Body of pancreas (tissue), 4 donors: ENCODE measurements around the gene SPATA31E1. TPM values are rescaled to one million over a fixed set of nuclear protein-coding genes. Genes with fewer than 3 reads are reported as not detected.
"Not testable (repeated sequence)": the region's sequence is repeated elsewhere in the genome, so short reads cannot be mapped to it uniquely, and the experiment has no call there.

ENCODE experiments used
- ATAC-seq: fragments of 150-250 bp; one replicate; pipeline ENCODE4 v1.9.1; 2016
- DNase-seq, 4 donors: peaks; one replicate each; pipeline ENCODE4 v3.0.0-alpha.2; 2019
- H3K27ac ChIP-seq, 4 donors: fragments of 200-600 bp; sonication (generic); 1 replicate in 3 of 4; 2 replicates in 1 of 4; pipeline versions ENCODE4 v1.5.1 to v1.6.1; 2016 to 2019; ENCODE audit warnings: mild to moderate bottlenecking in 1 of 4, mixed read lengths in 1 of 4, moderate library complexity in 1 of 4
- H3K27me3 ChIP-seq, 2 donors: fragments of 200-600 bp; sonication (generic); one replicate each; pipeline ENCODE4 v1.6.0; 2016; ENCODE audit warnings: mild to moderate bottlenecking in 1 of 2
- H3K36me3 ChIP-seq, 2 donors: fragments of 200-600 bp; sonication (generic); replicated peaks in 1 of 2; 2 replicates each; pipeline ENCODE4 v1.5.1; 2016; ENCODE audit warnings: low read depth in 2 of 2; ENCODE audit not compliant: insufficient read depth in 1 of 2
- H3K4me1 ChIP-seq: fragments of 200-600 bp; sonication (generic); one replicate; pipeline ENCODE4 v1.6.0; 2016
- H3K4me3 ChIP-seq, 2 donors: fragments of 200-600 bp; sonication (generic); 1 replicate in 1 of 2; 2 replicates in 1 of 2; pipeline ENCODE4 v1.5.1; 2016 to 2019
- H3K9me3 ChIP-seq, 3 donors: fragments of 200-600 bp; sonication (generic); 1 replicate in 2 of 3; 2 replicates in 1 of 3; pipeline ENCODE4 v1.5.1; 2016
- POLR2A ChIP-seq, 3 donors: fragments of 450-650 bp; IDR thresholded peaks; one replicate each; pipeline ENCODE4 v1.6.1; 2016; ENCODE audit warnings: antibody characterized with exemption in 3 of 3, mild to moderate bottlenecking in 2 of 3
- WGBS, 2 donors: methylation state at CpG; one replicate each; pipeline ENCODE4 v1.1.5; 2017; 5-methylcytosine and 5-hydroxymethylcytosine counted together
- intact Hi-C: fragments of 100-400 bp; cut with DNase I; formaldehyde crosslinking; loops from one replicate; pipeline ENCODE4 v1.15.1; 2023
- total RNA-seq, 2 donors: library from RNA; depleted of rRNA; stranded (reverse); fragments of >200 nt; gene quantifications; one replicate each; pipeline ENCODE4 v1.1.0, GENCODE V29; 2016
- TF ChIP-seq, protein P1 (sequence below), 7 experiments: fragments of 450-650 bp in 4 of 7; fragments of 200-600 bp in 3 of 7; sonication (generic) in 3 of 7; IDR thresholded peaks; one replicate each; pipeline ENCODE4 v1.5.1; 2016 to 2019; ENCODE audit warnings: antibody characterized with exemption in 7 of 7

SPATA31E1 gene
- total RNA-seq, 2 donors from 2014 or later: not detected

DNA sequence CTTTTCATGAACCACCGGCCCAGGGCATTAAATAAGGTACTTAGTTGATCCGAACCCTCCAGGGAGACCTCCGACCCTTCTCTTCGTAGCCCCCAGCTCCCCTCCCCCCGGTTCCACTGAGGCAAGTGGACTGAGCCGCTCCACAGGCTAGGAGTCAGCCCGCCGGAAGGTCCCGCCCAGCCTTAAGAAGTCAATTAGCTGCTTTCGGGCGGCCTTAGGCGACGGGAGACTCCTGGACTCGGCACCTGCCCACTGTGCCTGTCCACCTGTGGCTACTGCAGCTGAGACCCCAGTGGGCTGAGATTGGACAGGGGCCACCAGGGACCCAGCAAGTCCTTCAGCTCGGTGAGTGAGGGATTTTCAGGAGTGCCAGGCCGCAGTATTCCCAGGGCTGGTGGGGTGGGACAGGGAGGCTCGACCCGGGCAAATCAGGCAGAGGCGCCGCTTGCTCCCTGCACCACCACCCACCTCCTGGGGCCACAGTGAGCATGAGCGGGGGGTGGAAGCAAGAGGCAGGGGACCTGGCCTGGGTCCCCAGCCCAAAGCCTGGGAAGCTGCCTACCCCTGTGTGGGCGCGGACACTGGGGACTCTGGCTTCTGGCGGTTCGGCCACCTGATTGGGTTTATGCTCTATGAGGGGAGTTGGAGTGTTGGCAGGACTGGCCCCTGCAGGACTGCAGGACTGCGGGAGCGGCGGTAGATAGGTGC lies 39.6 kb upstream of the SPATA31E1 start:
- no peaks in the 10 kb centered on the region for H3K4me1 ChIP-seq
- TF ChIP-seq, protein P1, sequence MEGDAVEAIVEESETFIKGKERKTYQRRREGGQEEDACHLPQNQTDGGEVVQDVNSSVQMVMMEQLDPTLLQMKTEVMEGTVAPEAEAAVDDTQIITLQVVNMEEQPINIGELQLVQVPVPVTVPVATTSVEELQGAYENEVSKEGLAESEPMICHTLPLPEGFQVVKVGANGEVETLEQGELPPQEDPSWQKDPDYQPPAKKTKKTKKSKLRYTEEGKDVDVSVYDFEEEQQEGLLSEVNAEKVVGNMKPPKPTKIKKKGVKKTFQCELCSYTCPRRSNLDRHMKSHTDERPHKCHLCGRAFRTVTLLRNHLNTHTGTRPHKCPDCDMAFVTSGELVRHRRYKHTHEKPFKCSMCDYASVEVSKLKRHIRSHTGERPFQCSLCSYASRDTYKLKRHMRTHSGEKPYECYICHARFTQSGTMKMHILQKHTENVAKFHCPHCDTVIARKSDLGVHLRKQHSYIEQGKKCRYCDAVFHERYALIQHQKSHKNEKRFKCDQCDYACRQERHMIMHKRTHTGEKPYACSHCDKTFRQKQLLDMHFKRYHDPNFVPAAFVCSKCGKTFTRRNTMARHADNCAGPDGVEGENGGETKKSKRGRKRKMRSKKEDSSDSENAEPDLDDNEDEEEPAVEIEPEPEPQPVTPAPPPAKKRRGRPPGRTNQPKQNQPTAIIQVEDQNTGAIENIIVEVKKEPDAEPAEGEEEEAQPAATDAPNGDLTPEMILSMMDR (IDR thresholded peaks at IDR 0.05): no peak
- no peak for TF ChIP-seq POLR2A (IDR thresholded peaks at IDR 0.05)
- no peaks in the 10 kb centered on the region for H3K36me3 ChIP-seq
- 92 to 99% methylated on average over 12 to 28 of the region's 28 CpGs for WGBS, 2 donors
- H3K27ac ChIP-seq: no peak overlapping the region
- no peak overlapping the region for H3K4me3 ChIP-seq
- intact Hi-C loops: no loop called here
- no peaks in the 10 kb centered on the region for H3K9me3 ChIP-seq
- ATAC-seq: no peak
- DNase-seq: no peak
- no peaks in the 10 kb centered on the region for H3K27me3 ChIP-seq

DNA sequence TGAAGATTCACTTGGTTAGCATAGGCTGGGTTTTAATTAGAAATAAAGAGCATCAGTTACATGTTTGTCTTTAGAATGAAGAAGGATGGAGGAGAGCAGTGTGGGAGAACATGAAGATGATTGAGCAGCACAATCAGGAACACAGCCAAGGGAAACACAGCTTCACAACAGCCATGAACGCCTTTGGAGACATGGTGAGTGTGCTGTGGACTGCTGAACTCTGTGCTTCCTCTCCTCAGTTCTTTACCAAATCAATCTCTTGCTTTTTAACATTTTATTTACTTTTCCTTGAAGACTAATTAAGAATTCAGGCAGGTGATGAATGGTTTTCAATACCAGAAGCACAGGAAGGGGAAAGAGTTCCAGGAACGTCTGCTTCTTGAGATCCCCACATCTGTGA lies 38.2 kb upstream of the SPATA31E1 start:
- no peaks in the 10 kb centered on the region for H3K4me1 ChIP-seq
- H3K27ac ChIP-seq: no peak overlapping the region
- H3K36me3 ChIP-seq: no peaks in the 10 kb centered on the region
- ATAC-seq (no peak), DNase-seq (no peak)
- TF ChIP-seq, protein P1 (IDR thresholded peaks at IDR 0.05): no peak
- TF ChIP-seq POLR2A (IDR thresholded peaks at IDR 0.05): no peak
- H3K4me3 ChIP-seq: no peak overlapping the region
- H3K27me3 ChIP-seq: no peaks in the 10 kb centered on the region
- 20 to 36% methylated on average over 2 of the region's 2 CpGs for WGBS, 2 donors
- intact Hi-C loops: no loop called here
- H3K9me3 ChIP-seq: no peaks in the 10 kb centered on the region

DNA sequence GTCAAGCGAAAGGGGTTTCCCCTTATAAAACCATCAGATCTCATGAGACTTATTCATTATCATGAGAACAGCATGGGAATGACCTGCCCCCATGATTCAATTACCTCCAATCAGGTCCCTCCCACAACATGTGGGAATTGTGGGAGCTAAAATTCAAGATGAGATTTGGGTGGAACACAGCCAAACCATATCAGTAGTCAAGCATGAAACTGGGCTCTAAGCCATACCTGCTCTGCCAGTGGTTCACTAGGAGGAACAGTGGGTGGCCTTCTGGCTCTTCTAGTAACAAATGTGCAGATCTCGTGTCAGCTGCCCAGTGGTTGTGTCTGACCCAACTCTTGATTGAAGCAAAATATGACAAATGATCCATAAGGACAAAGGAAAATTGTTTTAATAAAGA lies 34.9 kb upstream of the SPATA31E1 start:
- 55% methylated on average over 2 of the region's 2 CpGs for WGBS, 2 donors
- H3K27me3 ChIP-seq, H3K36me3 ChIP-seq, H3K4me3 ChIP-seq, H3K9me3 ChIP-seq, intact Hi-C loops, H3K27ac ChIP-seq, H3K4me1 ChIP-seq: not testable (repeated sequence)
- ATAC-seq (peak; percentile 59), DNase-seq (peak; percentile 22 to 68 (median 56))

DNA sequence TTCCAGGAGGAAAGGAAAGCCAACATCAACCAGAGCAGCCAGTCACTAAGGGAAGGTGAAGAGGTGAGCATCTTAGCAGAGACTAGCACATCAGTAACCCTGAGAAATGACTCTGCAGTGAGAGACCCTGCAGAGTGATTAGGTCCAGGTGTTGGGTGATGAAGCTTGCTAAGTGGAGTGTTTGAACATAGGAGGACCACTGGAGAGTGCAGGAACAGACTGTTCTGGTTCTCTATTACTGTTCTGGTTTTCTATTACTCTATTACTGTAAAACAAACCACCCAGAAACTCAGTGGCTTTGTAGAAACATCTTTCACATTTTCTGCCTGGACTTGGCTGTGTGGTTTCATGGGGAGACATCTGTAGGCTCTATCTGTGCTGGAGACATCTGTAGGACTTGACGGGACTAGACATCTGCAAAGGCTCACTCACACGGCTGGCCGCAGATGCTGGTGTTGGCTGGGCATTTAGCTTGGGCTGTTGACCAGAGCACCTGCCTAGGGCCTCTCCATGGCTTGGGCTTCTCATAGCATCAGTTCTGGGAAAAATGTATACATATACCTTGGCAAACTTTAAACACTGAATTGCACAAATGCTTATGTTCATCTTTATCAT lies 33.4 kb upstream of the SPATA31E1 start:
- TF ChIP-seq, protein P1 (IDR thresholded peaks at IDR 0.05): no peak
- no peak for TF ChIP-seq POLR2A (IDR thresholded peaks at IDR 0.05)
- H3K27ac ChIP-seq: no peak overlapping the region
- H3K36me3 ChIP-seq: no peaks in the 10 kb centered on the region
- no peak for ATAC-seq
- DNase-seq: no peak
- no peak overlapping the region for H3K4me3 ChIP-seq
- no peaks in the 10 kb centered on the region for H3K4me1 ChIP-seq
- no peaks in the 10 kb centered on the region for H3K27me3 ChIP-seq
- 82 to 83% methylated on average over 1 to 3 of the region's 3 CpGs for WGBS, 2 donors
- intact Hi-C loops: no loop called here
- no peaks in the 10 kb centered on the region for H3K9me3 ChIP-seq

DNA sequence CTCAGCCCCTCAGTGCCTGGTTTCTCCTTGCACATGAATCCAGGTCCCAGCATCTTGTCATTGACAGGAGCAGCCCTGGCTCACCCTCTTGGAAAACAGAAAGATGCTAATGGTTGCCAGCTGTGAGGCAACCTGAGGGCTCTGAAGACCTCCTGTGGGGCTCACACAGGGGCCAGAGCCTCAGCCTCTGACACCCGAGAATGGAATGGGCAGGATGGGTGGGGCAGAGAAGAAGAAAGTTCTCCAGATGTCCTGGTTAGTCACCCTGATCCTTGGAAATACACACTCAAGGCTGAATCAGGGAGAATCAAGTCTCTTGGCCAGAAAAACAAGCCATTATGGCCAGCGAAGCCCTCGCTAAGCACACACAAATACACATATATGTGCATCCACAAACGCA lies 32.3 kb upstream of the SPATA31E1 start:
- WGBS, 2 donors: 75 to 77% methylated on average over 4 of the region's 4 CpGs
- no peak for TF ChIP-seq POLR2A (IDR thresholded peaks at IDR 0.05)
- TF ChIP-seq, protein P1 (IDR thresholded peaks at IDR 0.05): no peak

DNA sequence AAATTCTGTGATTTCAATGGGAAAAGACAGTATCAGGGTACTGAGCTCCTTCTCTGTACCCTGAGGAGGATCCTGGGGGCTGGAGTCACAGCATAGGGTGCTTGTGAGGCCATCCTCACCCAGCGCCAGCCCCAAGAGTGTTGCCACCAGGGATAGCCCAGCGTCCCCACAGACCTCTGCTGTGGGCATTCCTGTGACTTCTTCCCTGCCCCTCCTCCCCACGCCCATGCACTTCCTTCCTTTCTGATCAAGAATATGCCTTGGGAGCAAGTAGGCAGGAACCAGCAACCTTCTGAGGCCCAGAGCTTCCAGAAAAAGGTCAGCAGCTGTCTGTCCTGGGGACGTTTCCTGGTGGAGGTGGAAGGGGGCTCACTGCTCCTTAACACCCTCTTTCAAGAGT lies 31.5 kb upstream of the SPATA31E1 start:
- WGBS, 2 donors: 80 to 85% methylated on average over 4 of the region's 4 CpGs
- H3K27ac ChIP-seq, H3K4me3 ChIP-seq, H3K27me3 ChIP-seq, H3K36me3 ChIP-seq, ATAC-seq, intact Hi-C loops, DNase-seq, H3K9me3 ChIP-seq, H3K4me1 ChIP-seq: not testable (repeated sequence)

More for the DNA sequence above, 32.3 kb upstream of the SPATA31E1 start:
- no peaks in the 10 kb centered on the region for H3K9me3 ChIP-seq
- H3K36me3 ChIP-seq: no peaks in the 10 kb centered on the region
- H3K27me3 ChIP-seq: no peaks in the 10 kb centered on the region
- H3K4me1 ChIP-seq: no peaks in the 10 kb centered on the region
- DNase-seq (no peak), ATAC-seq (no peak)
- intact Hi-C loops: no loop called here
- H3K4me3 ChIP-seq: no peak overlapping the region
- no peak overlapping the region for H3K27ac ChIP-seq
